Prostate gland (tissue), 2 donors: ENCODE results near the gene NPY2R. TPM values are rescaled to one million over a fixed set of nuclear protein-coding genes. Genes with fewer than 3 reads are reported as not detected.

Experiments used
- DNase-seq: peaks from one replicate; pipeline ENCODE4 v3.0.0-alpha.2; 2019; ENCODE audit warnings: low spot score
- H3K27ac ChIP-seq, 2 donors: fragments of 200-600 bp; sonication (generic); 2 replicates each; pipeline ENCODE4 v1.5.1; 2017 to 2019
- H3K27me3 ChIP-seq: fragments of 200-600 bp; sonication (generic); replicated peaks from 2 replicates; pipeline ENCODE4 v1.5.1; 2019; ENCODE audit not compliant: insufficient read depth
- H3K36me3 ChIP-seq, 2 donors: fragments of 200-600 bp; sonication (generic); 1 replicate in 1 of 2; 2 replicates in 1 of 2; pipeline versions ENCODE4 v1.5.1 to v1.8.1; 2017 to 2019
- H3K4me1 ChIP-seq: fragments of 200-600 bp; sonication (generic); replicated peaks from 2 replicates; pipeline ENCODE4 v1.5.1; 2019
- H3K4me3 ChIP-seq, 2 donors: fragments of 200-600 bp; sonication (generic); 2 replicates each; pipeline ENCODE4 v1.5.1; 2017 to 2019
- H3K9me3 ChIP-seq: fragments of 200-600 bp; sonication (generic); 2 replicates; pipeline ENCODE4 v1.5.1; 2017
- POLR2A ChIP-seq: fragments of 450-650 bp; IDR thresholded peaks from one replicate; pipeline ENCODE4 v1.6.1; 2016; ENCODE audit warnings: antibody characterized with exemption, mild to moderate bottlenecking
- POLR2AphosphoS5 ChIP-seq: sonication (generic); formaldehyde crosslinking; IDR thresholded peaks from one replicate; pipeline ENCODE4 v1.6.1; 2017; ENCODE audit warnings: antibody characterized with exemption
- WGBS: methylation state at CpG from one replicate; pipeline ENCODE4 v1.1.5; 2018; 5-methylcytosine and 5-hydroxymethylcytosine counted together
- intact Hi-C: fragments of 100-400 bp; cut with DNase I; formaldehyde crosslinking; loops from one replicate; pipeline ENCODE4 v1.14.2; 2022
- total RNA-seq, 2 donors: library from RNA; depleted of rRNA; stranded (reverse); fragments of >200 nt; gene quantifications; one replicate each; pipeline ENCODE4 v1.1.0, GENCODE V29; 2016
- TF ChIP-seq, protein P1 (sequence below), 4 experiments: fragments of 200-600 bp in 2 of 4; fragments of 450-650 bp in 2 of 4; sonication (generic) in 2 of 4; IDR thresholded peaks; 1 replicate in 3 of 4; 2 replicates in 1 of 4; pipeline ENCODE4 v1.5.1; 2016 to 2019; ENCODE audit warnings: antibody characterized with exemption in 4 of 4, mild to moderate bottlenecking in 2 of 4, moderate library complexity in 2 of 4

The NPY2R gene
- total RNA-seq, 2 donors from 2014 or later, result 2.6 TPM; not detected in 1

GRCh38 chr4:155265113-155265512, 56.7 kb downstream of the NPY2R start:
- Histone ChIP-seq H3K27ac (no peak overlapping the region), H3K4me1 (no peaks in the 10 kb centered on the region), H3K27me3 (no peaks in the 10 kb centered on the region), H3K9me3 (no peaks in the 10 kb centered on the region), H3K36me3 (no peaks in the 10 kb centered on the region), H3K4me3 (no peak overlapping the region)
- 79% methylated on average over 2 of the region's 2 CpGs for WGBS
- TF ChIP-seq POLR2A (no peak), POLR2AphosphoS5 (no peak)
- TF ChIP-seq, protein P1, sequence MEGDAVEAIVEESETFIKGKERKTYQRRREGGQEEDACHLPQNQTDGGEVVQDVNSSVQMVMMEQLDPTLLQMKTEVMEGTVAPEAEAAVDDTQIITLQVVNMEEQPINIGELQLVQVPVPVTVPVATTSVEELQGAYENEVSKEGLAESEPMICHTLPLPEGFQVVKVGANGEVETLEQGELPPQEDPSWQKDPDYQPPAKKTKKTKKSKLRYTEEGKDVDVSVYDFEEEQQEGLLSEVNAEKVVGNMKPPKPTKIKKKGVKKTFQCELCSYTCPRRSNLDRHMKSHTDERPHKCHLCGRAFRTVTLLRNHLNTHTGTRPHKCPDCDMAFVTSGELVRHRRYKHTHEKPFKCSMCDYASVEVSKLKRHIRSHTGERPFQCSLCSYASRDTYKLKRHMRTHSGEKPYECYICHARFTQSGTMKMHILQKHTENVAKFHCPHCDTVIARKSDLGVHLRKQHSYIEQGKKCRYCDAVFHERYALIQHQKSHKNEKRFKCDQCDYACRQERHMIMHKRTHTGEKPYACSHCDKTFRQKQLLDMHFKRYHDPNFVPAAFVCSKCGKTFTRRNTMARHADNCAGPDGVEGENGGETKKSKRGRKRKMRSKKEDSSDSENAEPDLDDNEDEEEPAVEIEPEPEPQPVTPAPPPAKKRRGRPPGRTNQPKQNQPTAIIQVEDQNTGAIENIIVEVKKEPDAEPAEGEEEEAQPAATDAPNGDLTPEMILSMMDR (IDR thresholded peaks at IDR 0.05), result no peak
- intact Hi-C loops, result no loop called here
- no peak for DNase-seq

Other genes with a start within 250 kb of the NPY2R start
- gene MAP9, start 168.3 kb downstream of the NPY2R start, total RNA-seq, result 10 to 100 TPM; 15.8 to 17.9 TPM